GM12874 (cell line): ENCODE results near the gene SAC3D1.

ENCODE experiments used
- TF ChIP-seq, protein P1 (sequence below): IDR thresholded peaks from 2 replicates; pipeline ENCODE4 v1.5.1; 2011; ENCODE audit warnings: low read depth, mild to moderate bottlenecking, control low read depth, low read length, moderate library complexity; ENCODE audit not compliant: insufficient read depth

SAC3D1 gene

GRCh38 chr11:65077451-65077850, 36.4 kb downstream of the SAC3D1 start:
- TF ChIP-seq, protein P1, sequence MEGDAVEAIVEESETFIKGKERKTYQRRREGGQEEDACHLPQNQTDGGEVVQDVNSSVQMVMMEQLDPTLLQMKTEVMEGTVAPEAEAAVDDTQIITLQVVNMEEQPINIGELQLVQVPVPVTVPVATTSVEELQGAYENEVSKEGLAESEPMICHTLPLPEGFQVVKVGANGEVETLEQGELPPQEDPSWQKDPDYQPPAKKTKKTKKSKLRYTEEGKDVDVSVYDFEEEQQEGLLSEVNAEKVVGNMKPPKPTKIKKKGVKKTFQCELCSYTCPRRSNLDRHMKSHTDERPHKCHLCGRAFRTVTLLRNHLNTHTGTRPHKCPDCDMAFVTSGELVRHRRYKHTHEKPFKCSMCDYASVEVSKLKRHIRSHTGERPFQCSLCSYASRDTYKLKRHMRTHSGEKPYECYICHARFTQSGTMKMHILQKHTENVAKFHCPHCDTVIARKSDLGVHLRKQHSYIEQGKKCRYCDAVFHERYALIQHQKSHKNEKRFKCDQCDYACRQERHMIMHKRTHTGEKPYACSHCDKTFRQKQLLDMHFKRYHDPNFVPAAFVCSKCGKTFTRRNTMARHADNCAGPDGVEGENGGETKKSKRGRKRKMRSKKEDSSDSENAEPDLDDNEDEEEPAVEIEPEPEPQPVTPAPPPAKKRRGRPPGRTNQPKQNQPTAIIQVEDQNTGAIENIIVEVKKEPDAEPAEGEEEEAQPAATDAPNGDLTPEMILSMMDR, result no peak

DNA sequence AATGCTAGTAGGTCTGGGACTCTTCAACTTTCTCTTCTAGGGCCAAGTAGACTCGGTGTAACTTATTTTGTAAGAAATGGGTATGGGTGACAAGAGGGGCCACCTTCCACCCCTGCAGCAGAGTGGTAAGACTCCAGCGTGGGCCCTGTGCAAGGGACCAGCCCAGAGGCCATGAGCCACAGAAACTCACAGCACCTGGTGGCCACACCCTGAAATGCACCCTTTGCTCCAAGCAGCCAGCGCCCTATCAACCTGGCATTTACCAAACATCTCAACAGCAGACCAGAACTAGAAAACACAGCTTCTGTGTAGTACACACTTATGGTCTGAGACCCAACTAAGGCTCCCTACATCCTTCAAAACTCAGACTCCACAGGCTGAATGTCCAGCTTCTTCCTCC, 37.1 kb downstream of the SAC3D1 start:
- TF ChIP-seq, protein P1, result peak; percentile 86

DNA sequence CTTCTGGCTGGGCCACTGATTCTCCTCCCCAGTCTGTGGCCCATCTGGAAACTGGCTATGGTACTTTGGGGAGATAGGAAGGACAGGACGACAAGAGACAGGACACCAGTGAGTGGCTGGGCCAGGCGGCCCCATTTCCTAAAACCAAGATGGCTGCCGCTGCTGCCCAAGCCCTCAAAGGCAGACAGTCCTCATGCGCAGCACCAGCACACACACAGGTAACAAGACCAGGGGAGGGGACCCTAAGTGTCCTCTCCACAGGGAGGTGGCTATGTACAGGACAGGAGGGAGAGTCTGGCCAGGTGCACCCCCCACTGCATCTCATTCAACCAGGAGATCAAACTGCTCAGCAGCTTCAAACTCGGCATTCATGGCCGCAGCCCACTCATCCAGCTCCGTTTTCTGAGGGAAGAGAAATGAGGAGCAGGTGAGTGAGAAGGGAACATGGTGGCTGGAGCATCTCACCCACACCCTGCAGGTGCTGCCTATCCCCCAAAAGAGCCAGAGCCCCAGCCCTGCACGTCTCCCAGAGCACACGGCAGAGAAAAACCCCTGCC, 37.9 kb downstream of the SAC3D1 start:
- TF ChIP-seq, protein P1, result no peak

GRCh38 chr11:65083134-65083833, 42.3 kb downstream of the SAC3D1 start:
- TF ChIP-seq, protein P1, result no peak

DNA sequence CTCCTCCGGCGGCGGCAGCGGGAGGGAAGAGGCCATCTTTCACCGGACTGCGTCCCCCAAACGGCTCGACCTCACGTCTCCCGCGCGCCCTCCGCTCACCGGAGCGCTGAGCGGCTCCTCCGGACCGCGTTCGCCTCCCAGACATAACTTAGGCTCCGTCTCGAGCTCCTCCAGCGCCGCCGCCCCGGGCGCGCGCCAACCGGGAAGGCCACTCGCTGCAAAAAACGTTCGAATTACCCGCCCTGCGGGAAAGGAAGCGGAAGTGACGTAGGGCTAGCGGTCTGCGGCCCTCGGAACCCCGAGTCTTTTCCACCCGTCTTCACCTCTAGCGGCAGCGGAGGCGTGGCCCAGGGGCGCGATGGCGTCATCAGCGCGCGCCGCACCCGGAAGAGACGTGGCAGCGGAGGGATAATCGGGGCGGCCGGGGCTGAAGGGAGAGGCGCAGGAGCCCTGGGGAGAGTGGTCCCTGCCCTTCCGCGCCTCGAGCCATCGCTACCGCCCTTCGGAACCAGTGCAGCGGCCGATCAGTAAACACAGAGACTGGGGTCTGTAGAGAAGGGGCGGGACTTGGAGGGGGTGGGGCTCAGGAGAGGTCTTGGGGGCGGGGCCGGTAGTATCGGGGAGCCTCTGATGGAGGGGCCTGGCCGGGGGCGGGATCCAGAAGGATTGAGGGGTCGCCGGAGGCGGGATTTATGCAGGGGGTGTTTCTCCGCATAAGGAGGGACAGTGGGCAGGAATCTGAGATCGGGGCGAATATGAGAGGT, 43.0 kb downstream of the SAC3D1 start, which contains the start of the genes CDCA5 and ZFPL1:
CDCA5 (minus strand) TSS at position 207 of the 764 bp plus-strand sequence; CDS start at position 145, 62 bp downstream.
ZFPL1 (plus strand) TSS at position 389 of the 764 bp plus-strand sequence. CDS start 477 bp downstream, outside the sequence.
- TF ChIP-seq, protein P1, result no peak

DNA sequence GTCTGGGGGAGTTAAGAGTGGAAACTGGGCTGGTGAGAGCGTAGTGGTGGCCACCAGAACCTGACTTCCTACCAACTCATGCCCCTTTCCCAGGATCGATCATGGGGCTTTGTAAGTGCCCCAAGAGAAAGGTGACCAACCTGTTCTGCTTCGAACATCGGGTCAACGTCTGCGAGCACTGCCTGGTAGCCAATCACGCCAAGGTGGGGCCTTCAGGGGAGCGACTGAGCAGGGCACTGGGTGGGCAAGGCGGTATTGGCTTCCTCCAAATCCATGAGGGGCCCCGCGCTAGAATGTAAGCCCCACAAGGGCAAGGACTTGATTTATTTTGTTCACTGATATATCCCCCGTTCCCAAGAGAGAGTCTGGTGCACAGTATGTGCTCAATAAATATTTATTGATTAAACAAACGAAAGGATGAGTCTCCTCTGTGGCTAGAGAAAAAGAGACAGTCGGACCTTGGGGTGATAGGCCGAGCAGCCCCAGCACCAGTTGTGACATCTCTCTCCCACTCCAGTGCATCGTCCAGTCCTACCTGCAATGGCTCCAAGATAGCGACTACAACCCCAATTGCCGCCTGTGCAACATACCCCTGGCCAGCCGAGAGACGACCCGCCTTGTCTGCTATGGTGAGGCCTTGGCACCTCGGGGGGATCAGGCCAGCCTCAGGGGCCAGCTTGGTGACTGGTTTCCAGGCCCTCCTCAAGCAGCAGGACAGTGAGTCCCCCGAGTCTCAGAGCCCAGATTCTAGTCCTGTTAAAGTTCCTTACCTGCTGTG, 43.8 kb downstream of the SAC3D1 start:
- TF ChIP-seq, protein P1, result no peak

DNA sequence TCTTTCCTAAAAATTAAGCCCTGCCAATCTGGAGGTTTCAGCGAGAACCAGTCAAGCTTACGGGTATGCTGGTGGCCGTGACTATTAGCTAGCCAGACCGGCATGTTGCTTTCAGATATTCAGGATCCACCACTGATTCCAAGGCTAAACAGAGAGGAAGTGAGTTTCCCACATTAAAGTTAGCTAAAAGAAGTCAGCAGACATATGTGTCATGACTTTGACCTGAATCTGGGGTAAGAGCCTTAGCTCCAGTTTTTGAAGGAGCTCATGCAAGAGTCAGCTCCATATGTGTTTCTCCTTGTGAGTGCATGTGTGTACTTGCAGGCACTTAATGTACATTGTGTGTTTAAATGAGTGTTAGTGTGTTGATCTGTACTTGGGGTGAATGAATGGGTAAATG, 44.4 kb downstream of the SAC3D1 start:
- TF ChIP-seq, protein P1, result no peak
